Sigmoid colon (tissue), 7 donors: ENCODE results near the gene PTPRD. TPM values are rescaled to one million over a fixed set of nuclear protein-coding genes. Genes with fewer than 3 reads are reported as not detected.

Experiments used
- DNase-seq: peaks from one replicate; pipeline ENCODE4 v3.0.0-alpha.2; 2019
- H3K27ac ChIP-seq, 4 donors: fragments of 200-600 bp; sonication (generic); one replicate each; pipeline ENCODE4 v1.5.1; 2016 to 2019; ENCODE audit warnings: mild to moderate bottlenecking in 1 of 4
- H3K27me3 ChIP-seq, 3 donors: fragments of 200-600 bp; sonication (generic); one replicate each; pipeline ENCODE4 v1.5.1; 2019; ENCODE audit warnings: mild to moderate bottlenecking in 1 of 3
- H3K36me3 ChIP-seq, 4 donors: fragments of 200-600 bp; sonication (generic); one replicate each; pipeline ENCODE4 v1.5.1; 2016 to 2019
- H3K4me1 ChIP-seq, 4 donors: fragments of 200-600 bp; sonication (generic); one replicate each; pipeline ENCODE4 v1.5.1; 2017 to 2019
- H3K4me3 ChIP-seq, 4 donors: fragments of 200-600 bp; sonication (generic); one replicate each; pipeline ENCODE4 v1.5.1; 2017 to 2019; ENCODE audit warnings: mild to moderate bottlenecking in 2 of 4, moderate library complexity in 1 of 4
- H3K9me3 ChIP-seq, 4 donors: fragments of 200-600 bp in 3 of 4; sonication (generic) in 3 of 4; one replicate each; pipeline versions ENCODE4 v1.5.1 to v1.6.1; 2013 to 2019
- CTCF ChIP-seq, 4 experiments: fragments of 450-650 bp in 3 of 4; fragments of 200-600 bp in 1 of 4; IDR thresholded peaks; one replicate each; pipeline ENCODE4 v1.5.1; 2016 to 2019; ENCODE audit warnings: antibody characterized with exemption in 4 of 4, mild to moderate bottlenecking in 3 of 4, moderate library complexity in 2 of 4
- EP300 ChIP-seq, 4 donors: sonication (generic); formaldehyde crosslinking; IDR thresholded peaks; one replicate each; pipeline ENCODE4 v1.6.1; 2017; ENCODE audit warnings: antibody characterized with exemption in 4 of 4
- POLR2A ChIP-seq, 2 donors: fragments of 450-650 bp; IDR thresholded peaks; one replicate each; pipeline ENCODE4 v1.6.1; 2016; ENCODE audit warnings: antibody characterized with exemption in 2 of 2, mild to moderate bottlenecking in 2 of 2, moderate library complexity in 2 of 2
- POLR2AphosphoS5 ChIP-seq, 4 donors: sonication (generic); formaldehyde crosslinking; IDR thresholded peaks; one replicate each; pipeline ENCODE4 v1.6.1; 2017; ENCODE audit warnings: antibody characterized with exemption in 4 of 4
- WGBS, 2 donors: extraction: QIAGEN DNeasy Blood & Tissue Kit; methylation state at CpG; one replicate each; pipeline ENCODE4 v1.1.7; 2013; 5-methylcytosine and 5-hydroxymethylcytosine counted together
- intact Hi-C: fragments of 100-400 bp; cut with DNase I; formaldehyde crosslinking; loops from one replicate; pipeline ENCODE4 v1.15.1; 2023
- polyA plus RNA-seq, 3 donors: library from polyadenylated mRNA; stranded (reverse); fragments of 200-250 nt; gene quantifications; one replicate each; pipeline ENCODE4 v1.2.3, GENCODE V29; 2013
- total RNA-seq, 4 donors: library from RNA; depleted of rRNA; stranded (reverse); fragments of >200 nt; gene quantifications; one replicate each; pipeline ENCODE4 v1.1.0, GENCODE V29; 2016
- donor health status: healthy with polysubstance abuse.
- donor health status: Bipolar disorder and iron deficiency.
- donor health status: healthy.

PTPRD gene
- total and polyA plus RNA-seq, 7 donors, result 1.2 to 18.3 (median 6.3) TPM

- Histone ChIP-seq H3K9me3 (no peaks in the 10 kb centered on the region), H3K36me3 (no peaks in the 10 kb centered on the region), H3K4me3 (no peak overlapping the region), H3K4me1 (no peaks in the 10 kb centered on the region), H3K27me3 (no peaks in the 10 kb centered on the region), H3K27ac (no peak overlapping the region)
- intact Hi-C loops, result no loop called here
- TF ChIP-seq CTCF (IDR thresholded peaks at IDR 0.05), result no peak
- TF ChIP-seq EP300 (IDR thresholded peaks at IDR 0.05), result no peak
- no peak for TF ChIP-seq POLR2A (IDR thresholded peaks at IDR 0.05)
- TF ChIP-seq POLR2AphosphoS5 (IDR thresholded peaks at IDR 0.05), result no peak
- 51 to 63% methylated on average over 1 of the region's 1 CpG for WGBS, 2 donors
- no peak for DNase-seq
These were observed 36.3 kb upstream of the PTPRD start for GRCh38 chr9:10649076-10649475.

GRCh38 chr9:10633785-10634184, 21.0 kb upstream of the PTPRD start:
- TF ChIP-seq CTCF (IDR thresholded peaks at IDR 0.05) (no peak), EP300 (IDR thresholded peaks at IDR 0.05) (no peak), POLR2A (IDR thresholded peaks at IDR 0.05) (no peak), POLR2AphosphoS5 (IDR thresholded peaks at IDR 0.05) (no peak)
- Histone ChIP-seq H3K36me3 (no peaks in the 10 kb centered on the region), H3K9me3 (no peaks in the 10 kb centered on the region), H3K27me3 (no peaks in the 10 kb centered on the region), H3K4me3 (no peak overlapping the region), H3K27ac (no peak overlapping the region), H3K4me1 (no peaks in the 10 kb centered on the region)
- WGBS, 2 donors, result 85 to 92% methylated on average over 3 of the region's 3 CpGs
- intact Hi-C loops, result no loop called here
- no peak for DNase-seq

- Histone ChIP-seq H3K4me3 (no peak overlapping the region), H3K4me1 (peaks cover 0 to 14% (median 11%) of the 10 kb centered on the region in 4 donors), H3K27ac (no peak overlapping the region), H3K36me3 (no peaks in the 10 kb centered on the region), H3K9me3 (no peaks in the 10 kb centered on the region), H3K27me3 (peaks cover 0 to 59% (median 28%) of the 10 kb centered on the region in 3 donors)
- TF ChIP-seq CTCF (IDR thresholded peaks at IDR 0.05) (no peak), EP300 (IDR thresholded peaks at IDR 0.05) (no peak), POLR2AphosphoS5 (IDR thresholded peaks at IDR 0.05) (no peak), POLR2A (IDR thresholded peaks at IDR 0.05) (no peak)
- whole genome bisulfite sequencing, 2 donors, result 41 to 57% methylated on average over 9 of the region's 9 CpGs
- DNase-seq, result no peak
- intact Hi-C loops, result no loop called here
These were observed 1.5 kb upstream of the PTPRD start for GRCh38 chr9:10614196-10614800.

GRCh38 chr9:10613419-10613818, 617 bp upstream of the PTPRD start:
- no peak for DNase-seq
- TF ChIP-seq CTCF (IDR thresholded peaks at IDR 0.05) (no peak), EP300 (IDR thresholded peaks at IDR 0.05) (no peak), POLR2AphosphoS5 (IDR thresholded peaks at IDR 0.05) (no peak)
- Histone ChIP-seq H3K9me3 (no peaks in the 10 kb centered on the region), H3K4me3 (peak overlapping the region in 3 of 4 donors; percentile 36 to 51 (median 45)), H3K36me3 (no peaks in the 10 kb centered on the region), H3K4me1 (peaks cover 0 to 14% (median 11%) of the 10 kb centered on the region in 4 donors), H3K27me3 (peaks cover 0 to 56% (median 28%) of the 10 kb centered on the region in 3 donors), H3K27ac (no peak overlapping the region)
- intact Hi-C loops, result no loop called here
- 9 to 24% methylated on average over 13 of the region's 13 CpGs for WGBS, 2 donors

GRCh38 chr9:10605388-10605787, 7.4 kb downstream of the PTPRD start:
- Histone ChIP-seq H3K27me3 (no peaks in the 10 kb centered on the region), H3K9me3 (no peaks in the 10 kb centered on the region), H3K4me1 (no peaks in the 10 kb centered on the region), H3K4me3 (no peak overlapping the region), H3K27ac (no peak overlapping the region), H3K36me3 (no peaks in the 10 kb centered on the region)
- no peak for DNase-seq
- intact Hi-C loops, result no loop called here
- no peak for TF ChIP-seq POLR2AphosphoS5 (IDR thresholded peaks at IDR 0.05)
- no peak for TF ChIP-seq CTCF (IDR thresholded peaks at IDR 0.05)
- TF ChIP-seq POLR2A (IDR thresholded peaks at IDR 0.05), result no peak
- no peak for TF ChIP-seq EP300 (IDR thresholded peaks at IDR 0.05)
- WGBS, 2 donors, result 41 to 69% methylated on average over 4 of the region's 4 CpGs
